Tibial nerve (tissue), 4 donors: Measurements from ENCODE around the gene TTN. TPM values are rescaled to one million over a fixed set of nuclear protein-coding genes. Genes with fewer than 3 reads are reported as not detected.

Experiments used
- DNase-seq, 2 donors: peaks; one replicate each; pipeline ENCODE4 v3.0.0-alpha.2; 2019; ENCODE audit warnings: low spot score in 2 of 2
- H3K27ac ChIP-seq, 4 donors: fragments of 200-600 bp; sonication (generic) in 3 of 4; one replicate each; pipeline ENCODE4 v1.5.1; 2017 to 2019; ENCODE audit warnings: mild to moderate bottlenecking in 1 of 4
- H3K27me3 ChIP-seq, 2 donors: fragments of 200-600 bp; sonication (generic) in 1 of 2; one replicate each; pipeline versions ENCODE4 v1.5.1 to v1.6.0; 2017 to 2019
- H3K36me3 ChIP-seq, 3 donors: fragments of 200-600 bp; sonication (generic); one replicate each; pipeline ENCODE4 v1.5.1; 2018 to 2019
- H3K4me1 ChIP-seq, 4 donors: fragments of 200-600 bp; sonication (generic) in 3 of 4; one replicate each; pipeline ENCODE4 v1.5.1; 2017 to 2019
- H3K4me3 ChIP-seq, 4 donors: fragments of 200-600 bp; sonication (generic) in 3 of 4; one replicate each; pipeline ENCODE4 v1.5.1; 2017 to 2019; ENCODE audit warnings: mild to moderate bottlenecking in 1 of 4, moderate library complexity in 1 of 4
- H3K9me3 ChIP-seq, 4 donors: fragments of 200-600 bp; sonication (generic) in 3 of 4; one replicate each; pipeline ENCODE4 v1.5.1; 2017 to 2019
- CTCF ChIP-seq, 5 experiments: fragments of 200-600 bp in 3 of 5; fragments of 450-650 bp in 2 of 5; sonication (generic) in 3 of 5; IDR thresholded peaks; one replicate each; pipeline ENCODE4 v1.5.1; 2016 to 2019; ENCODE audit warnings: antibody characterized with exemption in 5 of 5, mild to moderate bottlenecking in 3 of 5, moderate library complexity in 2 of 5
- EP300 ChIP-seq, 2 donors: sonication (generic); formaldehyde crosslinking; IDR thresholded peaks; one replicate each; pipeline ENCODE4 v1.6.1; 2017; ENCODE audit warnings: antibody characterized with exemption in 2 of 2, mild to moderate bottlenecking in 1 of 2
- POLR2A ChIP-seq, 2 donors: fragments of 450-650 bp; IDR thresholded peaks; one replicate each; pipeline ENCODE4 v1.6.1; 2017; ENCODE audit warnings: antibody characterized with exemption in 2 of 2, mild to moderate bottlenecking in 2 of 2, moderate library complexity in 2 of 2
- whole genome bisulfite sequencing, 2 donors: methylation state at CpG; one replicate each; pipeline ENCODE4 v1.1.5; 2018; 5-methylcytosine and 5-hydroxymethylcytosine counted together
- total RNA-seq, 4 donors: library from RNA; depleted of rRNA; stranded (reverse); fragments of >200 nt; gene quantifications; one replicate each; pipeline ENCODE4 v1.1.0, GENCODE V29; 2016

Gene TTN
- total RNA-seq, 4 donors from 2014 or later = 4.7 to 15.5 (median 9.2) TPM

GRCh38 chr2:178482437-178482836 is 324.8 kb downstream of the TTN start:
- Histone ChIP-seq H3K4me1 (peaks cover 0 to 66% (median 35%) of the 10 kb centered on the region in 4 donors), H3K27me3 (no peaks in the 10 kb centered on the region), H3K36me3 (peaks cover 0 to 9% (median 0%) of the 10 kb centered on the region in 3 donors), H3K9me3 (no peaks in the 10 kb centered on the region), H3K4me3 (no peak overlapping the region), H3K27ac (no peak overlapping the region)
- TF ChIP-seq EP300 (IDR thresholded peaks at IDR 0.05) (no peak), CTCF (IDR thresholded peaks at IDR 0.05) (no peak), POLR2A (IDR thresholded peaks at IDR 0.05) (no peak)
- no peak for DNase-seq
- 84 to 86% methylated on average over 4 of the region's 4 CpGs for WGBS, 2 donors

GRCh38 chr2:178480227-178481181 is 326.7 kb downstream of the TTN start, which contains the start of gene PLEKHA3:
TSS of gene PLEKHA3 (plus strand) at chr2:178480457. CDS start at chr2:178480870, 413 bp downstream.
- peak; percentile 60 to 90 for TF ChIP-seq POLR2A (IDR thresholded peaks at IDR 0.05)
- TF ChIP-seq EP300 (IDR thresholded peaks at IDR 0.05) = peak in 1 of 2 donors; percentile 89
- no peak for TF ChIP-seq CTCF (IDR thresholded peaks at IDR 0.05)
- DNase-seq = peak; percentile 92 to 96
- 0 to 1% methylated on average over 57 to 59 of the region's 92 CpGs for WGBS, 2 donors
- H3K27me3 ChIP-seq = no peaks in the 10 kb centered on the region
- peak within 1 kb of the TSS; percentile 94 to 98 (median 98) for H3K27ac ChIP-seq
- H3K9me3 ChIP-seq = no peaks in the 10 kb centered on the region
- H3K36me3 ChIP-seq = no peaks in the 10 kb centered on the region
- peaks cover 0 to 65% (median 34%) of the 10 kb centered on the region in 4 donors for H3K4me1 ChIP-seq
- peak within 1 kb of the TSS; percentile 56 to 94 (median 76) for H3K4me3 ChIP-seq

GRCh38 chr2:178479758-178480226 is 327.4 kb downstream of the TTN start:
- no peaks in the 10 kb centered on the region for H3K27me3 ChIP-seq
- peak overlapping the region; percentile 94 to 98 (median 98) for H3K27ac ChIP-seq
- no peaks in the 10 kb centered on the region for H3K9me3 ChIP-seq
- peak overlapping the region; percentile 32 to 94 (median 76) for H3K4me3 ChIP-seq
- H3K36me3 ChIP-seq = no peaks in the 10 kb centered on the region
- H3K4me1 ChIP-seq = peaks cover 0 to 58% (median 27%) of the 10 kb centered on the region in 4 donors
- no peak for TF ChIP-seq CTCF (IDR thresholded peaks at IDR 0.05)
- TF ChIP-seq POLR2A (IDR thresholded peaks at IDR 0.05) = no peak
- peak in 1 of 2 donors; percentile 67 for TF ChIP-seq EP300 (IDR thresholded peaks at IDR 0.05)
- DNase-seq = peak in 1 of 2 donors; percentile 18
- WGBS, 2 donors = 21 to 24% methylated on average over 19 of the region's 19 CpGs

- Histone ChIP-seq H3K36me3 (no peaks in the 10 kb centered on the region), H3K27me3 (no peaks in the 10 kb centered on the region), H3K4me3 (peak overlapping the region; percentile 65 to 79 (median 68)), H3K9me3 (no peaks in the 10 kb centered on the region), H3K4me1 (peaks cover 0 to 54% (median 23%) of the 10 kb centered on the region in 4 donors), H3K27ac (peak overlapping the region; percentile 94 to 98 (median 98))
- TF ChIP-seq CTCF (IDR thresholded peaks at IDR 0.05) (no peak), POLR2A (IDR thresholded peaks at IDR 0.05) (no peak), EP300 (IDR thresholded peaks at IDR 0.05) (no peak)
- WGBS, 2 donors = 55 to 65% methylated on average over 4 of the region's 4 CpGs
- no peak for DNase-seq
Observed at GRCh38 chr2:178479275-178479616, 328.0 kb downstream of the TTN start.
